Activated T-cell treated with anti-CD3 and anti-CD28 coated beads, Interleukin-2, amount 50 U/mL, for 1 hour (primary cell): Measurements from ENCODE around the gene DRC7.
"Not testable (repeated sequence)": the region's sequence is repeated elsewhere in the genome, so short reads cannot be mapped to it uniquely, and the experiment has no call there.

Experiments
- DNase-seq: peaks from one replicate; pipeline ENCODE4 v3.0.0-alpha.2; 2020

Gene DRC7

GRCh38 chr16:57765160-57765728 lies 70.6 kb downstream of the DRC7 start:
- no peak for DNase-seq

GRCh38 chr16:57766714-57767348 lies 72.2 kb downstream of the DRC7 start:
- DNase-seq: no peak

GRCh38 chr16:57769541-57770145 lies 75.0 kb downstream of the DRC7 start:
- DNase-seq: no peak

DNA sequence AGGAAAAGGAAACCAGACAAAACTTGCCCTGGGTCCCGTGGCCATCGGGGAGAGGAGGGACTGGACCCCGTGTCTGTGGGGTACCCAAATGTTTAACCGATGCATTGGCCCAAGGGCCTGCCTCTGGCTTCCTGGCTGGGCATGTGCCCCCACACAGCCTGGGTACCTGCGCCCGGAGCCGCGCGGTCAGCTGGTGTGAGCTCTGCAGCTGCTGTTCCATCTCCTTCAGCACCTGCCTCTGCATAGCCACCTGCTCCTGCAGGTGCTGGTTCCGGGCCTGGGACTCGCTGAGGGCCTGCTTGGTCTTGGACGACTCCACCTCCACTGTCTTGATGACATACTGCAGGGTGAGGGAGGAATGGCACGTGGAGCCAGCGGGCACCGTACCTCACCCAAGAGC lies 75.8 kb downstream of the DRC7 start:
- DNase-seq: no peak

- DNase-seq: no peak
These were observed 76.7 kb downstream of the DRC7 start for GRCh38 chr16:57771141-57771785.

DNA sequence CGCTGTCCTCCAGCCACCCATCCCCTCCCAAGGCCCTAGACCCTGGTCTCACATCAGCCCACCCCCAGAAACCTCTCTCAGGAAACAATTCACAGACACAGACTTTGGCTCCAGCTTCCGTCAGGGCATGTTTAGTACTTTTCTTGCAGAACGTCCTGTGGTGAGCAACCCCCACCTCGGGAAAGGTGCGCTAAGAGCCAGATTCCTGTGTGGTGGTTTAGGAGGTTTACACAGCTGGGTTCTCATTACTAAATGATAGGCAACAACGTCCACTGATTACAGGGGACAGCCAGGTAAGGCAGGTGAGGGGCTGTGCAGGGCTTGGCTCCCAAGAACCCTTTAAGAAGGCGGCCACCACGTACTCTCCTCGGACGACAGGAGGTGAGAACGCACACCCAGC lies 78.4 kb downstream of the DRC7 start:
- no peak for DNase-seq

- no peak for DNase-seq
These were observed 79.2 kb downstream of the DRC7 start for GRCh38 chr16:57773655-57774295.

DNA sequence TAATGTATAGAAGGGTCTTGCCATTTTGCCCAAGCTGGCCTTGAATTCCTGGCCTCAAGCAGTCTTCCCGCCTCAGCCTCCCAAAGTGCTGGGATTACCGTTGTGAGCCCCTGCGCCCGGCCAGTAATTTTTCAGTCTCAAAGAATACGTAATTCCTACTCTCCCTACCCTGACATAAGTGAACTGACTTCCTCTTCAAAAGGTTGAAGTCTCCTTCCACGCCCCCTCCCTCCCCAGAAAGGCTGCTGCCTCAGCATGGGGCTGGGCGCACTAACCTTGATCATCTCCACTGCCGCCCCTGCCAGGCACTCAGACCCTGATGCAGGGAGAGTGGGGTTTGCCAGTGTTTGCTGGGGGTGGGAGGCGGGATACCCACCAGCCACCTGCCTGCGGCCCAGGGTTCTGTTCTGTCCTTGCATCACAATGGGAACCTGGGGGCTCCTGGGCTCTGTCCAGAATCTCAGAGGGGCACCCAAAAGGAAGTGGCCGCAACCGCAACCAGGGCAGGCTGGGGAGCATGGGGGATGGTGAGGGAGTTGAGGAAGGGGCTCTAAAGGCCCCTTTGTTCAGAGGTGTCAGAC lies 80.2 kb downstream of the DRC7 start:
- DNase-seq: no peak

DNA sequence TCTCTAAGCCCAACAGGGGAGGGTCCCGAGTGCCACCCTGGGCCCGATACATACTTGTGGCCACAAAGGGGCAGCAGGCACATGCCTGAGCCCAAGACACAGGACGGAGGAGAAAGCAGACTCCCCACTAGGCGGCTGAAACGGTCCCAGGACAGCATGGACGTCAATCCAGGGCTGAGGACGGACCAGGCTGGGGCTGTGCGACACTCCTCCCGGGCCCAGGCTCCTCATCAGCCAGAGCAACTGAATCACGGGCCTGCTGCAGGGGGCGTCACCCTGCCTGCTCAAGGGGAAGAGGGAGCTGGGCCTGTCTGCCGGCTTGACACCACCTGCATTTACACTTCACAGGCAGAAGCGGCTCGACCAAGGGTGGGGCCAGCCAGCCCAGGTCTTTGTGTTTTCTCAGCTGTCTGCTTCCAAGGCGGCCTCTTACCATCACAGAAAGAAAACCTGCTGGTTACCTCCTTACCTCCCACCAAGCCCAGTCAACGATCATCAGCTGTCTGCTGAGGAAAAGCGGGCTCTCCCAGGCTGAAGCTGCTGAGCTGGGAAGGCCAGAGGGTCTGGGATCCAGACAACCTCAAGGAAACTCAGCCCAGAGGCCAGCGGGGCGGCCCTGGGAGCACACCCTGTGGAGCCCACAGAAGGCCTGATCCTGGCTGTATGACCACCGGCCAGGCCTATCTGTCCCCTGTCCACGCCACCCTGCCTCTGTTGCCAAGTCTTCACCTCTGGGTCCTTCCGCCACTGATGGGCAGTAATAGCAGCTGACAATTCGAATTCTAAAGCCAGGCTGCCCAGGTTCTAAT lies 81.3 kb downstream of the DRC7 start:
- DNase-seq: no peak

- DNase-seq: no peak
These were observed 84.1 kb downstream of the DRC7 start for GRCh38 chr16:57778658-57779057.

- not testable (repeated sequence) for DNase-seq
These were observed 85.2 kb downstream of the DRC7 start for GRCh38 chr16:57779836-57780235.

DNA sequence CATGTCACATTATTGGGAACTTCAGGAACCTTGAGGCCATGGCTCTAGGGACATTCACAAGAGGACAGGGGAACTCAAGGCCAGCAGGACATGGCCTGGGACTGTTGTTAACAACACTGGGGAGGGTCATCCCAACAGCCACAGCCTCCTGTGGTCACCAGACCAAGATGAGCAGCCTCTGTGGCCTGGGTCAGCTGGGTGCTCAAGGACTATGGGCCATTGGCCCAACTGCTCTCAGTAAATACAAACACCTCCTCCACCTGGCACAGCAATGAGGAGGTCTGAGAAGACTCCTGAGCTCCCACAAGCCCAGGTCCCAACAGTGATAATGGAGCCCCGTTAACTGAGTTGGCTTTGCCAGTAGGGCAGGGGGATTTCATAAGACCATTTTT lies 86.7 kb downstream of the DRC7 start:
- DNase-seq: no peak
